Stimulated activated CD8-positive, alpha-beta memory T cell treated with anti-CD3 and anti-CD28 coated beads, Interleukin-12 subunit alpha, Interleukin-12 subunit beta, amount 100 ng/mL, for 1 hour (primary cell): ENCODE results near the gene TACC2.

ENCODE experiments used
- DNase-seq: peaks from one replicate; pipeline ENCODE4 v3.0.0-alpha.2; 2020; ENCODE audit warnings: low read depth

TACC2 gene

GRCh38 chr10:122229666-122230065 is 240.7 kb downstream of the TACC2 start:
- no peak for DNase-seq

GRCh38 chr10:122230222-122230621 is 241.3 kb downstream of the TACC2 start:
- no peak for DNase-seq

- DNase-seq = no peak
Measured at GRCh38 chr10:122232769-122233168, 243.8 kb downstream of the TACC2 start.

- no peak for DNase-seq
Measured at GRCh38 chr10:122233857-122234348, 244.9 kb downstream of the TACC2 start.

GRCh38 chr10:122234416-122234815 is 245.5 kb downstream of the TACC2 start:
- no peak for DNase-seq

- DNase-seq = no peak
Measured at GRCh38 chr10:122236690-122237306, 247.8 kb downstream of the TACC2 start.

GRCh38 chr10:122237331-122237990 is 248.5 kb downstream of the TACC2 start:
- no peak for DNase-seq

- DNase-seq = no peak
Measured at GRCh38 chr10:122239578-122240257, 250.8 kb downstream of the TACC2 start.

- DNase-seq = no peak
Measured at GRCh38 chr10:122240401-122240800, 251.4 kb downstream of the TACC2 start.

- DNase-seq = no peak
Measured at GRCh38 chr10:122241836-122242235, 252.9 kb downstream of the TACC2 start.

- DNase-seq = no peak
Measured at GRCh38 chr10:122243550-122243949, 254.6 kb downstream of the TACC2 start.

GRCh38 chr10:122244001-122244975 is 255.3 kb downstream of the TACC2 start:
- no peak for DNase-seq

GRCh38 chr10:122245136-122245535 is 256.2 kb downstream of the TACC2 start:
- DNase-seq = no peak

GRCh38 chr10:122245897-122246296 is 256.9 kb downstream of the TACC2 start:
- DNase-seq = no peak

GRCh38 chr10:122246830-122247520 is 258.0 kb downstream of the TACC2 start:
- DNase-seq = no peak

GRCh38 chr10:122248356-122249302 is 259.7 kb downstream of the TACC2 start:
- DNase-seq = no peak

- DNase-seq = no peak
Measured at GRCh38 chr10:122249303-122249850, 260.4 kb downstream of the TACC2 start.

- DNase-seq = no peak
Measured at GRCh38 chr10:122249991-122250750, 261.2 kb downstream of the TACC2 start.
